Fibroblast of skin of scalp (primary cell): Measurements from ENCODE around the gene MYO18A. TPM values are rescaled to one million over a fixed set of nuclear protein-coding genes. Genes with fewer than 3 reads are reported as not detected.
"Not testable (repeated sequence)": the region's sequence is repeated elsewhere in the genome, so short reads cannot be mapped to it uniquely, and the experiment has no call there.

Experiments
- DNase-seq: peaks from one replicate; pipeline ENCODE4 v3.0.0-alpha.2; 2013
- polyA plus RNA-seq, 2 experiments: library from polyadenylated mRNA; unstranded; fragments of 120-200 nt; gene quantifications; one replicate each; pipeline ENCODE4 v1.2.1, GENCODE V29; 2013; ENCODE audit not compliant: insufficient read length in 2 of 2

Gene MYO18A
- polyA plus RNA-seq (2013, experiment 1 of 2; ENCODE audit: insufficient read length), result 20.8 TPM
- 21.4 TPM for polyA plus RNA-seq (2013, experiment 2 of 2; ENCODE audit: insufficient read length)

DNA sequence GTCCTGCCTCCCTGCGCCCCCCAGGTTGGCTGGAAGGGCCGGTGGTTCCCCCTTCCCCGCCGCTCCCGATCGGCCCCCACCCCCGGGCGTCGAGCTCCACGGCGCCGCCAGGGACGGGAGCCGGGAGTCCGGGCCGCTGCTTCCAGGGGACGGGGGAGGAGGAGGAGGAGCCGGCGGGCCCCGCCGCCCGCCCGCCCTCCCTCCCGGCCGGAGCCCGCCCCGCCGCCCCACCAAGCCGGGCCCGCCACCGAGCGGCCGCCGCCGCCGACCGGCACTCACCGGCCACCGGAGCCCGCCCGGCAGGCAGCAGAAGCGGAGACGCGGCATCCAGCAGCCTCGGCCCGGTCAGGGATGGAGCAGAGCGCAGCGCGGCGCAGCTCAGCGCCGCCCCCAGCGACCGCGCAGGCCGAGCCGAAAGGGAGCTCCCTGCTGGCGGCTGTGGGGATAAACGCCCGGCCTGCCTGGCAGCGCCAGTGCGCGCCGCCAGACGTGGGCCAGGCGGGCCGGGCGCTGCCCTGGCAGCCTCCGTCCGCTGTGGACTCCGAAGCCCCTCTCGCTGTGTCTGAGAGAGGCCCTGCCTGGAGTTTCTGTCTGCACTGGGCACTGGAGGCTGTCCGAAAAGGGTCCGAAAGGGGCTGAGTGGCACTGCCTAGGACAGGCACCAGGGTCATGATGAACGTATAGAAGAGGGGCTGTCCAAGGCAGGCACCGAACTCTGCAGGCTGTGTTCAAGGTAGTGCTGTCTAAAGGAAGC lies at the start of gene MYO18A:
MYO18A (minus strand) TSS at position 365 of the 754 bp plus-strand sequence. CDS start 13,458 bp downstream, outside the sequence.
- peak; percentile 75 for DNase-seq

- no peak for DNase-seq
Observed at GRCh38 chr17:29225396-29225795, 45.2 kb upstream of the MYO18A start.

- not testable (repeated sequence) for DNase-seq
Observed at GRCh38 chr17:29221338-29221737, 41.1 kb upstream of the MYO18A start.

DNA sequence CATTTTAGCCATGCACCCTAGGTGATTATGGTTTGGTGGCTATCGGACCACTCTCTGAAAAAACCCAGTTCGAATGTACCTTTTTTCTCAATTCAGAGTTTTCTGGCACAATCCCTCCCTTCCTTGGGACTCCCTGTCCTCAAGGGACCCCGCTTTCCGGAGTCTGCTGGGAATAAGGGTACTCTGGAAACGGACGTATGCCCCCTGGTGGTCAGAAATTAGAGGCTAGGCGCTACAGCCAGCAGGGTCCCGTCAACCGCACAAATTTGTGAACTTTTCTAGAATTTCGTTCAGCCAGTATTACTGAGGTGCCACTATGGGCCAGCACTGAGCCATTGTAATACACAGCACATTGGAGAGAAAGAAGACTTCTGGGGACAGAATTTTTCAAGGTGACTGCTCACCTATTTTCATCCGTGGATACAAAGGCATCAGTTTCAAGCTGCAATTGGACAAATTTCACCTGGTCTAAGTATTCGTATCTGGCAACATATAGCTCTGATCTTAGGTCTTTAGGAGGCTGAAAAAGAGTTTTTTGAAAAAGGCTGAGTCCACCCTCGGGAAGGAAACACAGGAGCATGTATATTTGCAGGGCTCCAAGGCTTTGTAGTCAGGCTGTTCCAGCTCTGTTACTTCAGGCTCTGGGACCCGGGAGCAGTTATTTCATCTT lies 39.3 kb upstream of the MYO18A start:
- peak; percentile 84 for DNase-seq

GRCh38 chr17:29216856-29217255 lies 36.7 kb upstream of the MYO18A start:
- DNase-seq, result no peak

- no peak for DNase-seq
Observed at GRCh38 chr17:29216181-29216580, 36.0 kb upstream of the MYO18A start.

DNA sequence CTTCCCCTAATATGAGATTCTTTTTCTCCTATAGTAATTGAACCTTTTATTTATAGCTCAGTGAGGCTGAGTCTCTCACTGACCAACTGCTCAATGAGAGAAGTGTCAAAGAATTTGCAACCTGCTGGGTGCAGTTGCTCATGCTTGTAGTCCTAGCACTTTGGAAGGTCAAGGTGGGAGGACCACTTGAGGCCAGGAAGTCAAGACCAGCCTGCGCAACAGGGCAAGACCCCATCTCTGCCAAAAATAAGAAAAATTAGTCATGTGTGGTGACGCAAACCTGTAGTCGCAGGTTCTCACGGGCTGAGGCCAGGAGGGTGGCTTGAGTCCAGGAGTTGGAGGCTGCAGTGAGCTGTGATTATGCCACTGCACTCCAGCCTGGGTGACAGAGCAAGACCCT lies 35.5 kb upstream of the MYO18A start:
- DNase-seq, result no peak

DNA sequence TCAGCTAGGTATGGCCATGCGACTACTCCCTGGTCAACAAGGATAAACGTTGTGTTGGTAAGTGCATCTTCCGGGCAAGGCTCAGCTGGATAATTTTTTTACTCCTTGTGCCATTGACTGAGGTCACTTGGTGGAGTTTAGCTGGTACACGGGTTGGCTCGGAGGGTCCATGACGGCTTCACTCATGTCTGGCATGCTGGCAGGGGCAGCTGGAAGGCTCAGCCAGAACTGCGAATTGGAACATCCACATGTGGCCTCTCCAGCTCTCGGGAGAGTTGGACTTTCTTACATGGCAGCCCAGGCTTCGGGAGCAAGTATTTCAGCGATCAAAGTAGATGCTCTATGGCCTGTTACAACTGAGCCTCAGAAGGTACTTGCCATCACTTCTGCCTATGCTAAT lies 35.0 kb upstream of the MYO18A start:
- no peak for DNase-seq

DNA sequence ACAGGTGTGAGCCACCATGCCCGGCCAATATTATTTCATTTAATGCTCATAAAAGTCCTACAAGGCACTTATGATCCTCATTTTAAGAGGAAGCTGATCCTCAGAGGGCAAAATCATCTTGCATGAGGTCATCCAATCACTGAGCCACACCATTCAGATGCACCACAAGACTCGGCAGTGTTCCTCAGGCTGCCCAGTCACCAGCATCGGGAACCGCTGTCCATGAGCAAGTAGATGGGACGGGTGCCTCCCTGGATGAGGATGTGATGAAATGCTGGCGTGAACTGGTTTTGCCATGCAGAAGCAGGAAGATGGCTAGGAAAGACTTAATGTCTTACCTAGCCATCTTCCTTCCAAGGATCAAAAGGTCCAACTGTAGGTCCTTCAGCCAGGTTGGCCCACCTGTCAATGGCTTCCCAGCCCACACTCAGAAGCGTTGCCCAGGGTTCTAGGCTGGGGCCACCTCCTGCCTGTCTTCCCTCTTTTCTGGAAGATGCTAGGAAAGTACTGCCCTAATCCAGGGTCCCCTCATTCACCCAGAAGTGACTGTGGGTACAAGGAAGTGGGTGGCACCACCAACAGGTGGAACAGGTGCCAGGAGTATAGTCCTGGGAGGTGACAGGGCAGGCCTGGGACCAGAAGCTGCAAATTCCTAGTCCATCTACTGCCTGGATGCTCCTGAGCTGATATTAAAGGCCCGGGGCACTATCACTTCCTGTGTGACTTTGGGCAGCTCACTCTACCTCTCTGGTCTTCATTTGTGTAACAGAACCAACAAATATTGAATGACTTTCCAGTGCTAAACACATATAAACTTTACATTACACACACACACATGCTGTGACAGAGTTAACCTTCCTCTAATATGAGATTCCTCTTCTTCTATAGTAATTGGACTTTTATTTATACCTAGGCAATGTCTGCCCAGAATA lies 34.3 kb upstream of the MYO18A start:
- DNase-seq, result no peak

DNA sequence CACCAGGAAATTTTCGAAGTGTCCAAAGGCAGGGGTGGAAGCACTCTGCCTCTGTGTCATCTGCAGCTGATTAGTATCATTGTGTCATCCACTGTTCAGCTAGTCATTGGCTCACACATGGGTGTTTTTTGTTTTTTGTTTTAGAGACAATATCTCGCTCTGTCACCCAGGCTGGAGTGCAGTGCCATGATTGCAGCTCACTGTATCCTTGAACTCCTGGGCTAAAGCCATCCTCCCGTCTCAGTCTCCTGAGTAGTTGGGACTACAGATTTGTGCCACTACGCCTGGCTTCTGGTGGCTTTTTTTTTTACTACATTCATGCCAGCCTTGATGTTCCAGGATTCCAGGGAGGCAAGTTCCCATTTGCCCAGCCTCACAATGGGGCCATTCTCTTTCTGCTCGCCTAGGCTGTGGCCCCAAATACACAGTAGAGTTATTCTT lies 32.5 kb upstream of the MYO18A start:
- DNase-seq, result peak; percentile 17

- DNase-seq, result no peak
Observed at GRCh38 chr17:29212094-29212631, 32.0 kb upstream of the MYO18A start.

DNA sequence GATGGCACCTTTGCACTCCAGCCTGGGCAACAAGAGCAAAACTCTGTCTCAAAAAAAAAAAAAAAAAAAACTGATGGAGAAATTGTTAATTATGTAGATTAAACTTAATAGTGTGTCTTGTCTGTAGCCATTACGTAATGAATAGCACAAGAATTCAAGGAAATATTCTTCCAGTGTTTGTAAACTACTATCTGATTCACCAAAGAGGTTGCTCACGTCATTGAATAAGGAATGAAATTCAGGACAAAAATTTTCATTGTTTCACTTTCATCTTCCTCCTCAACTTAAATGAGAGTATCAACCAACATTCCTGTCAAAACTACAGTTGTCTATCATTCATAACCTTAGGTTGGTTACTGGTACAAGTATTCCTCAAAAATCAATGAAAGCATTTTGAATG lies 30.7 kb upstream of the MYO18A start:
- DNase-seq, result no peak

DNA sequence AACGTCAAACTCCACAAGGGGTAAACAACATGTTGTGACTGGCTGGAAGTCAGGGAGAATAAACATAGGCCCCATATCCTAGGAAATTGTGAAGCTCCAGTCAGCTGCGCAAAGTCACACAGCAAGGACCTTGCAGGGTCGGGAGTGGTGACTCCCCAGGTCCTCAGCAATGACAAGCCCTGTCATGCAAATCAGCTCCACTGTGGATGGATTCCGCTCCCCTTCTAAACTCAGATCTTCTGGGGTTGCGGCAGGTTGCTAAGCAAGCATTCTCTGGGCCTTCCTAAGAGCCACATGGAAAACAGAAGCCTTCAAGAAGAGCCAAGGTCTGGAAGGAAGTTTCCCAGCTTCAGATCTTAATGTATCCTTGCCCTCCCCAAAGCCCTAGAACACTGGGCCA lies 28.9 kb upstream of the MYO18A start:
- DNase-seq, result no peak

DNA sequence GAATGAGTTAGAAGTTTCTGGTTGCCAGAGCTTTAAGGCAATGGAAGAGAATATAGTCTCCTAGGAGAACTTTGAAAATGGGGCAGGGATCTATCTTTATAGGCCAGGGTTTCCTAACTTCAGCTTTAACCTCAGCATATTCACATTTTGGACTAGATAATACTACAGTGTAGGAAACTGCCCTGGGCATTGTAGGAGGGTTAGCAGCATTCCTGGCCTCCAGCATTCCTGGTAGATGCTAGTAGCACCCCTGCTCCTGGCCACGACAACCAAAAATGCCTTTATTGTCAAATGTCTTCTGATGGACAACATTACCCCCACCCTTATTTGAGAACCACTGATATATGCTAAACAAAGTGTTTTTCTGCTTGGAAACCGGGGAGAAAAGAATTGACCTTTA lies 27.8 kb upstream of the MYO18A start:
- DNase-seq, result no peak

DNA sequence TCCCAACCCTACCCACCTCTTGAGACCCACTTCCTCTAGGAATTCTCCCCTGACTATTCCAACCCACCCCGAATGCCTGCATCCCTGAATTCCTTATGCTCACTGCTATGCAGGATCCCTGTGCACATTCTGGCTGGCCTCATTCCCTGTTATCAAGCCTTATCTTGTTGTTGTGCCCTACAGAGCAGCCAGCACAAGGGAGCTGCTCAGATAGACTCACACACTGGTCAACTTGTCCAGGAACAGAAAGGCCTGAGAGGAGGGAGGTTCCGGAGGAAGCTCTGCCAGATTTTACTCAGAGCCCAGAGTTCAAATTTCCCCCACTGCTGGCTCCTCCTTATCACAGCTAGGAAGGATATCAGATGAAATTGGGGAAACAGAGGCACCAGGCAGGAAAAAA lies 24.8 kb upstream of the MYO18A start:
- DNase-seq, result no peak

DNA sequence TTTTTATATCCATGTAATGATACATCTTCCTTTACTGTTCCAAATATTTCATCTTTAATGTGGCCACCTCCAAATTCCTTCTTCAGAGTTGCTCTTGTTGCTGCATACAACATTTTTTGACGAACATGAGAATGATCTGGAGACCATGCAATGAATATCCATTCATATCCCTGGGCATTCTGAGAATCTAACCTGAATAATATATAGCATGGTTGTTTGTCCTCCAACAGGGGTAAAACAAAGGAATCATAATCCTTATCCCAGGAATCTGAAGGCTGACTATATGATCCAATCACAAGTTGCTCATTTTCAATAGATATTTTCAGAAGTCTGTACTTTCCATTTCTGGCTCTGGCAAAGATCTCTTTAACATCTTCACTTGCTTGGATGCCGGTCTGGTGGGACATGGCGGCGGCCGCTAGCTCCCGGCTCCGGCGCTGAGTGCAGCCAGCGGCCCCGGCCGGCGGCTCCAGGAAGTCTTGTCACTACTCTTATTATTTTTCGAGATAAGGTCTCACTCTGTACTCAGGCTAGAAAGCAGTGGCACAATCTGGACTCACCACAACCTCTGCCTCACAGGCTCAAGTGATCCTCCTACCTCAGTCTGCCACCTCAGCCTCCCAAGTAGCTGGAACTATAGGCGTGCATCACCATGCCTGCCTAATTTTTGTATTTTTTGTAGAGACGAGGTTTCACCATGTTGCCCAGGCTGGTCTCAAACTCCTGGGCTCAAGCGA lies 24.0 kb upstream of the MYO18A start:
- not testable (repeated sequence) for DNase-seq

DNA sequence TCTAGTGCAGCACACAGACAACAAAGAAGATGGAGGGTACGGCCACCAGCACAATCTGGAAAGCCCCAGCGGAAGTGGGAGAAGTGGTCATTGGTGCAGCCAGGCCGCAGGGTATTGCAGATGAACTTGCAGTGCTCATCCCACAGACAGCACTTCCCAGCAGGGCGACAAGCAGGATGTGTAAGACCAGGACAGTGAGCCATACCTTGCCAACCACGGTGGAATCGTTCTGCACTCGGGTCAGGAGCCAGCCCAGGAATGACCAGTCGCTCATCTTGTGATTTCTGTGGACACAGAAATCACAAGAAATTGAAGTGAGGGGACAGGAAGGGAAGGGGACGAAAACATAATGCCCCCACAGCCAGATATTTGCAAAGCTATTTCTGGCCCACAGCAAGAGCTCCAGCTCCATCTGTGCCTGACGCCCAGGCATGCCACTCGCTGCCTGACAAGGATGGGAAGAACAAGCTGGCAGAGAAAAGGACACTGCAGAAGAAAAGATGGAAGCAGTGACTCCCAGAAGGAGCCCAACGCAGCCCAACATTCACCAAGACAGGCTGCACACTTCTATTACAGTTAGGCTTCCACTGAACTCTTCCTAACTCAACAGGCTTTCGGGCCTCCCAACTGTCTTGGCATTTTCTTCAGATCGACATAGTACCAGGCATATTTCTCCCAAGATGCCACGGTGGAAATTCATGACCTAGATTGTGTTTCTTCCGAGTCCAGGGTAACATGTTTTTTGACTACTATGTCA lies 17.5 kb upstream of the MYO18A start:
- DNase-seq, result no peak

DNA sequence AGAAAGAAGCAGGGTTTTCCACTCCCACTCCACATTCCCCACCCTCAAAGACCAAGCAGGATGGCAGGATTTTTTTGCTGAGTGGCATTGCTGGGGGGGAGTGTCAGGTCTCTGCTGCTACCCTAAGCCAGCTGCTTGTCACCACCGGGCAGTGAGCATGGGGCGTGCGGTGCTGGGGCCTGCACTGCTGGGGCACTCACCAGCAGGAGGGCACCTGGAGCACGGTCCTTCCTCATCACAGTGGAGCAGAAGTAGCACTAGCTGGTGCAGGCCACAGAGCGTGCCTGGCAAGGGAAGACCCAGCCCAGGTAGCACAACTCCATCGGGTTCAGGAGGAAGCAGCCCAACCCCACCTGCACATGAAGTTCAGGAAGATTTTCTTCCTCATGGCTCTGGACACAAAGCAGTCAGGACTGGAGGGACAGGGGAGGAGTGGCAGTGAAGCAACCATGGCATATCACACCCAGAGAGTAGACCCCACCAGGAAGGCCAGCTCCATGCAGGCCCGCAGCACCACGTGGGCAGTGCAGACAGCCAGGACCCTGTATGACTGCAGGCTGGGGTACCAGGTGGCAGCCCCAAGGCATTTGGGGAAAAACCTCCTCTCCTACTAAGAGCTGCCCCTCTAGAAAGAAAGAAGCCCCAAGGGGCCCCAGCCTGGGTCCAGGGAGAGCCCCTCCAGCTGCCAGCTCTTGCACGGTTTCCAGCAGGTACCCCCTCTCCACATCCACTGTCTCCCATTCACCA lies 16.7 kb upstream of the MYO18A start:
- no peak for DNase-seq

DNA sequence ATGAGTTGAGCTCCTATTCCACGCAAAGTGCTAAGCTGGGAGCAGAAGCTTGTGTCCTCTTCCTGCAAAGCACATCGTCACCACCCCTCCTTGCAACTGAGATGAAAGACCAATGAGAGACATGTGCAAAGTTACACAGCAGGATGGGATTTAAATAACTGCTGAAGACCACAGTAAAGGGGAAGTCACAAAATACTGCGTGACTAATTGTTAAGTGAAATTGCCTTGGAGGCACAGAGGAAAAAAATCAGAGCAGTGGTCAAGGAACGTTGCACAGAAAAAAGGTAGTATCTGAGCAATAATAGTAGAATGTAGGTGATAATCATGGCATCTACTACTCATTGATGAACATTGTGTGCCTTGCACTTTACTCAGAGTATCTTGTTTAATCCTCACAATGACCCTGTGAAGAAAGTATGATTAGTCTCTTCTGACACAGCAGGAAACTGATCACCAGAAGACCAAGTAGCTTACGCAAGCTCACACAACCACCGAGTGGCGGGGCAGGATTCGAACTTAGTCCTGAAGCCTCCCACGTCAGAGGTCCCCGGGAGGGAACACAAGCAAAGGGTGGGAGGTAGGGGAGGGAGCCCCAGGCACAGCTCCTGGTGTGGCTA lies 15.4 kb upstream of the MYO18A start:
- DNase-seq, result no peak

DNA sequence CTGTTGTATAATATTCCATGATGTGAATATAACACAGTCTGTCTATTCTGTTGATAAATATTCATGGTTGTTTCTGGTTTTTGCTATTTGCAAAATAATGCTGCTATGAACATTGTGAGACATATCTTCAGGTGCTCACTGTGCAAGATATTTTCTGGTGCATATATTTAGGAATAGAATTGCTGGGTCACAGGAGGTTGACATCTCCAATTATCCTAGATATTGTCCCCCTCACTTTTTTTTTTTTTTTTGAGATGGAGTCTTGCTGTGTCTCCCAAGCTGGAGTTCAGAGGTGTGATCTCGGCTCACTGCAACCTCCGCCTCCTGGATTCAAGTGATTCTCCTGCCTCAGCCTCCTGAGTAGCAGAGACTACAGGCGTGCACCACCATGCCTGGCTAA lies 14.5 kb upstream of the MYO18A start:
- DNase-seq, result no peak
